HG03039 (cell line): ENCODE results near the gene CCDC191.

Experiments used
- ATAC-seq: cut with Tn5 transposase; IDR thresholded peaks from one replicate; pipeline ENCODE4 v1.9.1; 2021; ENCODE audit warnings: mild to moderate bottlenecking, moderate library complexity; ENCODE audit not compliant: unreplicated experiment

CCDC191 gene, protein sequence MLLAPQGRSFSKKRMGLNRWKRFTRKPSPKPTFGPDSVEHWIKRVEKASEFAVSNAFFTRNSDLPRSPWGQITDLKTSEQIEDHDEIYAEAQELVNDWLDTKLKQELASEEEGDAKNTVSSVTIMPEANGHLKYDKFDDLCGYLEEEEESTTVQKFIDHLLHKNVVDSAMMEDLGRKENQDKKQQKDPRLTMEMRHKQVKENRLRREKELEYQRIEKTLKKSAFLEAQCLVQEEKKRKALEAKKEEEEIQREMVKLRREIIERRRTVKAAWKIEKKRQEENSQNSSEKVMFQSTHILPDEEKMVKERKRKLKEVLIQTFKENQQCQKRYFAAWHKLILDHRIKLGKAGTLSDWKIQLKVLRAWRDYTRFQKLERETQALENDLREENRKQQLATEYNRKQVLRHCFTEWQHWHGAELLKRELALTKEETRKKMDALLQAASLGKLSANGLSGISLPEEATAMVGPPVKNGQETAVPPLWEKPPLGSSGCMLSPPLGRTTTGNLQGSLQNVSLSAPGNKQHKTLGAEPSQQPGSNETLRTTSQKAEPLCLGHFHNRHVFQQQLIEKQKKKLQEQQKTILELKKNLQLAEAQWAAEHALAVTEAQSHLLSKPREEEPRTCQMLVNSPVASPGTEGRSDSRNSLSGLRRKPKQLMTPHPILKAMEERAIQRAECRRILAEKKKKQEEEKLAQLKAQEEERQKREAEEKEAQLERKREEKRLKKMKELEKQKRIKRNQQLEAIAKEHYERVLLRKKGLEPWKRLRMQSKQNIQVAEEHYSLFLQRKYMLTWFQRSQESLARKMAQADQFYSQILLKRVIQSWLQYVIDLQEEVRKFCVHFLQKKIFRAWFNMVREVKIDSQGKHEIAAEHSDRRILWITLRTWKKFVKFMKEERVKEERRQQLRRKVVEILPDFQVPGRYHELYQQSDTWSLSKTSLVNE

DNA sequence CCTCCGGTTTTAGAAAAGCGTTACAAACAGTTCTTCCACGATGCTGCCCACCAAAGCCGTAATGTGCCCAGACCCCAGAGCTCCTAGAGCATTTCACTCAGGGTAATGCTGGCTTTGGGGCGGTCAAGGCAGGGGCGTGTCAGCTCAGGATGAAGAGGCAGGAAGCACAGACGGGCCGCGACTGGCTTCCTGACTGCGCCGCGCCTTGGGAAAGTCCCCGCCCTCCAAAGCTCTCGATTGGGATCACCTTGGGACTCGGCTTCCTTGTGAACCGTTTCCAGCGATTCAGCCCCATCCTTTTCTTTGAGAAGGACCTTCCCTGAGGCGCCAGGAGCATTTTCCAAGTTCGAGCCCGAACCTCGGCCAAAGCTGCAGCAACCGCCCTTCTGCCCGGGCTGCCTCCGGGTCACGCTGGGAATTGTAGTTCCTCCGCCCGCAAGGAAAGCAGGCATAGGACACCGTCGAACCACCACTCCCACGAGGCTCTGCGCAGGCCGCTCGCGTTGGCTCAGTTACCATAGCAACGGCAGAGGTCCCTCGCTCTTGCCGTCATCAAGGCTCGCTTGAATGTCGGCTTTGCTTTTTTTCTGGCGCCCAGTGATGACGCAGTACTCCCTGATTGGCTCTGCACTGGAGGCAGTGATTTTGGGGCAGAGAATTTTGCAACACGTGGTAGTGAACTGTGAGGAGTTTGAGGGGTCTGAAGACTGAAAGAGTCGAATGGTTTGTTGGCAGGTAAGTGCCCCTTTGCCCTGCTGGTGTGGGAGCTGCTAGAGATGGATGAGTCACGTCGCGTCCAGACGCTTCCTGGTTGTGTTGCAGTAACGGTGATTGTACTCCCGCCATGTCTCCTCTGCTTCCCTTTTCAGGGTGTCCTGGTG lies at the start of gene CCDC191, which contains the start of gene QTRT2:
TSS of gene CCDC191 (minus strand) at position 397 of the 881 bp plus-strand sequence. CDS start at position 337, 60 bp downstream.
TSS of gene QTRT2 (plus strand) at position 608 of the 881 bp plus-strand sequence. CDS start 8,521 bp downstream, outside the sequence.
- peak; percentile 97 for ATAC-seq

DNA sequence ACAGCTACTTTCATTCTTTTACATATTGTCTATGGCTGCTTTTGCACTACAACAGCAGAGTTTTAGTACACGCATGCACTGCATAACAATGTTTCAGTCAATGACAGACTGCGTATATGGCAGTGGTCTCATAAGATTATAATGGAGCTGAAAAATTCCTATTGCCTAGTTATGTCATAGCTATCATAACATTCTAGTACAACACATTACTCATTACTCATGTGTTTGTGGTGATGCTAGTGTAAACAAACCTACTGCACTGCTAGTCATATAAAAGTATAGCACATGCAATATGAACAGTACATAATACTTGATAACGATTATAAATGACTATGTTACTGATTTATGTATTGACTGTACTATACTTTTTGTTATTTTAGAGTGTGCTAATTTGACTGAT lies 48.1 kb upstream of the CCDC191 start:
- ATAC-seq, result no peak

DNA sequence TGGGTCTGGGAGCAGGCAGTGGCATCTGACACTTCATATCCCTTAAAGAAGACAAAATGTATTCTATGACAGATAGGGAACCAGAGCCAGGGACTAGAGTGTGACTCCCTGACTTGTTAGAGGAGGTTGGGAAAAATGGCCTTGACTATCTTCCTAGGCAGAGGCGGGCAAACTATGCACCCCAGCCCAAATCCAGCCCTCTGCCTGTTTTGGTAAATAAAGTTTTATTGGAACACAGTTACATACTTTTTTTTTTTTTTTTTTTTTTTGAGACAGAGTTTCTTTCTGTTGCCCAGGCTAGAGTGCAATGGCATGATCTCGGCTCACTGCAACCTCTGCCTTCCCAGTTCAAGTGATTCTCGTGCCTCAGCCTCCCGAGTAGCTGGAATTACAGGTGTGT lies 47.5 kb upstream of the CCDC191 start:
- no peak for ATAC-seq

DNA sequence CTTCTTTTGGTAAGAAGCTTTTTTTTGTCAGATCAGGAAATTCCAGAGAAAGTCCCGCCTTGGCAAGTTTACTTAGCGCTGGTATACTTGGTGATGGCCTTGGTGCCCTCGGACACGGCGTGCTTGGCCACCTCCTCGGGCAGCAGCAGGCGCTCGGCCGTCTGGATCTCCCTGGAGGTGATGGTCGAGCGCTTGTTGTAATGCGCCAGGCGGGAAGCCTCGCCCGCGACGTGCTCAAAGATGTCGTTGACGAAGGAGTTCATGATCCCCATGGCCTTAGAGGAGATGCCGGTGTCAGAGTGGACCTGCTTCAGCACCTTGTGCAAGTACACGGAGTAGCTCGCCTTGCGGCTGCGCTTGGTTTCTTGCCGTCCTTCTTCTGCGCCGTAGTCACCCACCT lies 46.9 kb upstream of the CCDC191 start:
- no peak for ATAC-seq

DNA sequence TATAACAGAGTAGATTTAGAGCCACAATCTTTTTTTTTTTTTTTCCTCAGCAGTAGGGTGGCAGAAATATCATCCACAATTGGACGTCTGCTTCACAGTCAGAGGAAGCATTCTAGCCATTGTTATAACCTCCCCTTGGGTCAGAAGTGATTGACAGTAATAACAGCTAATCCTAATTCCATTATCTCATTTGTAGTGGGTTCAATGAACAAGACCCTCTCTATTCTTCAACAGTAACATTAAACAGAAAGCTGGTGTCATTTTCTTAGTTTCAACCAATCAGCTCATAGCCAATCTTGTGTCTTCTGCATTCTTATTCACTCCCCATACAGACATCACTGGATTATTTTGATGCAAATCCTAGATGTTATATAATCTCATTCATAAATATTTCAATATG lies 44.8 kb upstream of the CCDC191 start:
- no peak for ATAC-seq

DNA sequence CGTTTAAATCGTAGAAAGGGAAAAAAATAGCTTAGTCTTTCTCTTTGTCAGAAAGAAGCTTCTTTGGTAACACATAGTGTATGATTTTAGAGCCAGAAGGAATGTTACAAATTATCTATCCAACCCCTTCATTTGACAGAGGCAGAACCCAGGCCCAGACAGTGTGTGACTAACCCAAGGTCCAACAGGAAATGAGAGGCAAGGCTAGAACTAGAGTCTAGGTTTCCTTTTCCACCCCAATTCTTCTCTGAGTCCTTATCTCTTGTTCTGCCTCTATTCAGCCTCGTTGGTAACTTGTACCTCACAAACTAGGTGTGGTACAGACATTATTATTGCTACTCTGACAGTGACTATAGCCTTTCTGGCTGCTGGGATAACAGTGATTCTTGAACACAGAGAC lies 39.5 kb upstream of the CCDC191 start:
- ATAC-seq, result no peak

DNA sequence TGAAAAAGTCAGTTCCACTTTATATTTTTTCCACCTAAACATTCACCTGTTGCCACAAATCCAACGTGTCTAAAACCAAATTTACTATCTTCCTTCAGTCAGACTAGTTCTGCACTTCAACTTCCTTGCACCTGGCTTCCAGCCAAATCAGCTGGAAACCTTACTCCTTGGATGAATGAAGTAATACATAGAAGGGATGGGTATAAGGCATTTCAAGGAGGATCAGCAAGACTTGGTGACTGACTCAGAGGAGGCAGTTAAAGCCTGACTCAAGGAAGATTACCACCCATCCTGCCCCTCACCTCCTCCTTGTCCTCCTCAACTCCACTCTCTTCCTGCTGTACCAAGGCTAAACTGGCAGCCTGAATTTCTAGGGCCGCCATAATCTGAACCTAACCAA lies 37.3 kb upstream of the CCDC191 start:
- ATAC-seq, result no peak

DNA sequence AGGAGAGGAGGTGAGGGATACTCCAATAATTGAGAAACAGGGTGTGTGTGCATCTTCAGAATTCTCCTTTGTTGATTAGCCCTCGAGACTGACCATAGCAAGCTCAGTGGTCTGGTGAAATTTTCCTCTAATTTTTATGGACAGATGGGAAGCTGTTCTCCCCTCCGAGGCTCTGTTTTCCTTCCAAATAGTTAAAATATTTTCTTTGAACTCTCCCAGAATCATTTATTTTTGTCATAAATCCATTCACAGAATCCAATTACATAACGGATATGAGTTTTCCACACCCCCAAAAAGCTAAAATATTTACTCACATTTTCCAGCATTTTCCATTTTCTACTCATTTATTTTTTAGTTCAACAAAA lies 36.7 kb upstream of the CCDC191 start:
- no peak for ATAC-seq

DNA sequence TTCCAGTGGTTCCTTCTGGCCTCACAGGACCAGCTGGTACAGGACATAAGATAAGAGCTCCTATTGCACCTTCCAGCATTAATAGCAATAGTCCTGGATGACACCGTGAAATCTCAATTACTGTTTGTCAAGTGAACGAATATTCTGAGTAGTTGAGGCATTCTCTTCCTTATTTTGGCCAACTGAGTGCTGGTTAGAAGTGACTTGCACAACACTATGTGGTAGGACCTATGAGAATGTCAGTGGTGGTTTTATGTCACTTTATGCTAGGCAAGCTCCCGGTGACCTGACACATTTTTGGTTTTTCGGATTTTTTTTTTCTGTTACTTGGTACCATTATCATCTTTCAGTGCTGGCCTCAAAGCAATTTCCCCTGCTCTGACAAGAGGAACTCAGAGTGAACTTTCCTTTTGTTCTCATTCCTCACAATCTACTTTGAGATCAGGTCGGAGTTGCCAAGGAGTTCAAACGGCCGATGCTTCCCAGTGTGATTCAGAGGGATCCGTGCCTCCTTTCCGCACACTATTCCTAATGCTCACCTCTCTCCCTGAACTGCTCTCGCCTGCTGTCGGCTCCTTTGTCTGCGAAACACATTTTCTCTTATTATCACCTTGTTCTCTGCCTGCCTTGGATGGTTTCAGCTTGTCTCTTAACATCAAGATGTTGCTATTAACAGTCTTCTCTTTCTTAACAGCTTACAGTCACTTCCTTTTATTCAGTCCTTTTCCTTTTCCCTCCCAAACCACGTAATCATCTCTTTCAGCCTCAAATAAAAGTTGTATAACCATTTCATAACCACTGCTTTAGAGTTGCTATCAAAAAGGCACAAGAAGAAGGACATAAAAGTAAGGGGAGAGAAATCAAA lies 36.1 kb upstream of the CCDC191 start:
- no peak for ATAC-seq

DNA sequence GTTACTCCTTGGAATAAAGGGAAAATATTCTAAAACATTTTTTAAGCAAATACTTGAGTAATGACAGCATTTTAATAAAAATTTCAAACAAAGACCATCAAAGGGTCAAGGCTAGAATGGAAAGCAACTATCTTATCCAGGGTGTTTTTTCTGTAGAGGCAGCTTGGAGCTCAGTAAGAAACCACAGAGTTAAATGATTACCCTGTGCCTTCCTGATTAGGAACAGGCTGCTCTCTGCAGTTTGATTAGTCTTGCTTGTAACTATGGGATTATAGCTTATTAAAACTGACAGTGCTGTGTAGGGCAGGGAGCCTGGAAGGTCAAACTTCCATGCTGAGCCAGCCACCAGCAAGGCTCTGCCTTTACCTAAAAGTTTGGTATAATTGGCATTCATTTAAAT lies 33.3 kb upstream of the CCDC191 start:
- ATAC-seq, result no peak

DNA sequence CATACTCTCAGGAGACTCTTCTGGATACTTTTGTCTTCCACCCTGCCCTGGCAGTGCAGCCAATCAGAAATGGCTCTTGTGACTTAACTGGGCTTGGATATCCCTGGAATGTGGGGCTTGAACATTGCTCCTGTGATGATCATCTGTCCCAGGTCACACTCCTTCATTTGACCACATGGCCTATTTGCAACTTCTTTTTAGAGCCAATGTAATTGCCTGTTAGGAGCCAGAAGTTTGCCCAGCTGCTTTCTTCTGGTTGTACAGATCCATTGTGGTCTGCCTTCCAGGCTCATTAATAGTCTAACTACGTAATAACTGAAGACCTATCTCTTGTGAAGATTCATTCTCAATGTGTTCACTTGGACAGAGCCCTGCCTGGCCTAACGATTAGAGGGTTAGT lies 30.0 kb upstream of the CCDC191 start:
- no peak for ATAC-seq

DNA sequence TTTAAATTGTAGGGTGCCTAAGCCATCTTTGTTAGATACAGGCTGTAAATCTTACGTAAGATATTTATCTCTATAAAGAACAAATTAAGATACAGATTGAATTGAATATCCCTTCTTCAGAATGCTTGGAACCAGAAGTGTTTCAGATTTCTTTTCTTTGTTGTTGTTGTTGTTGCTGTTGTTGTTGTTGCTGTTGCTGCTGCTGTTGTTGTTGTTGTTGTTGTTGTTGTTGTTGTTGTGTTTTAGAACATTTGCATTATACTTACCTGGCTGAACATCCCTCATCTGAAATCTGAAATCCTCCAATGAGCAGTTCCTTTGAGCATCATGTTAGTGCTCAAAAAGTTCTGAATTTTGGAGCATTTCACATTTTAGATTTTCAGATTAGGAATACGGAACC lies 26.8 kb upstream of the CCDC191 start:
- no peak for ATAC-seq

DNA sequence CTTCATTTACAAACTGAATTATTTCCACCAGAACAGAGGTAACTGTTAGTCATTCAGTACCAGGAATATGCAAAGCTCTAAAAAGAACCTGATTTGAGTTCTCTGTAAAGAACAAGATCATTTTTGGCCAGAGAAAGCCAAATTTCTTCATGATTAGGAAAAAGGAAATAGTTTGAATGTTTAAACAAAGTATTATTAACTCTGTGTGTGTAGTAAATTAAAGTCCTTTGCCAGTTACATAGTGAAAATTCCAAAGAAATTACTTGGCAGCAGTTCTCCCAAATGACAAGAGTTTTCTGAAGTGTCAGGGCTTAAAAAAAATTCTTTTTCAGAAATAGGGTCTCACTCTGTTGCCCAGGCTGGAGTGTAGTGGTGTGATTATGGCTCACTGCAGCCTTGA lies 24.7 kb upstream of the CCDC191 start:
- no peak for ATAC-seq

DNA sequence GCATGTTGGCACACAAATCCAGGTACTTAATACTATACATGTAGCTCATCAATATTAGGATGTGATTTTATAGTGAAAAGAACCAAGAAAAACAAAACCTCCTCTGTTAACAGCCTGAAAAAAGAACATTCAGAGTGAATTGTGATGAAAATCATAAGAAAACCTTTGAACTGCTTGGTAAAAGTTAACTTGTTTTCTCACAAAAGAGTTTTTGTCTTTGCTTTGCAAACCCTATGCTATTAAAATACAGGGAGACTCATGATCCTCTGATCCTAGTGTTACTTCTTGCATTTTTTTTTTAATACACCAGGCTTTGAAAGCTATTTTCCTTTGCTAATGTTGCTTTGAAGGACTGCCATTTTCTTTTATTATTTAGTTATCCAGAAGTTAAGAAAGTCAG lies 23.9 kb upstream of the CCDC191 start:
- no peak for ATAC-seq

DNA sequence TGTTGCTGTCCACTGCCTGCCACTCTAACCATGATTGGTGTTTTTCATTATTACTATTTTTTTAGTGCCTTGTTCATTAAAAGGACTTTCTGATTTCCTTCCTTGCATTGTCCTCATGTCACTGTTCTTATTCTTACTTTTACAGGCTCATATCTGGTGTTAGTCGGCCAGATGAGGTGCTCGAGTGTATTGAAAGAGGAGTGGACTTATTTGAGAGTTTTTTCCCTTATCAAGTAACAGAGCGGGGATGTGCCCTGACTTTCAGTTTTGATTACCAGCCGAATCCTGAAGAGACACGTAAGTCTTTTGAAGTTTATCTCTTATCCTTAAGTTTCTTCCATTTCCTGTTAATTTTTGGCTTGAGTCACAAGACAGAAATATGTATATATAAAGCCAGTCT lies 23.4 kb upstream of the CCDC191 start:
- no peak for ATAC-seq

DNA sequence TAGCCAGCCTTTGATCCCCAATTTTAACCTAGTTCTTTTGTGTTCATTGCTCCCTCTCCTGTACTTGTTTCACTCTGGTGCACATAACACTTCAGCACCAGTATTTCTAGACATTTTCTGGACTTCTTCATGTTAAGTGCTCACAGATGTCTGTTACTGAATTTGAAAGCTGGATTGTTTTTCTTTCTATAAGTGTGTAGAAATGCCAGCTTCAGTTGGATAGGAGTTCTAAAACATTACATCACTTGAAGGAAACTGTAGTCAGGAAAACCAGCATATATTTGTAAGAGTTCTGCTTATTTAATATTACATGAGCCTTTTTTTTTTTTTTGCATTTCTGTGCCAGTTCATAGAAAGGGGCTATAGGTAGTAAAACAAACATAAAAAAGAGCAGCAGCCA lies 21.8 kb upstream of the CCDC191 start:
- no peak for ATAC-seq

DNA sequence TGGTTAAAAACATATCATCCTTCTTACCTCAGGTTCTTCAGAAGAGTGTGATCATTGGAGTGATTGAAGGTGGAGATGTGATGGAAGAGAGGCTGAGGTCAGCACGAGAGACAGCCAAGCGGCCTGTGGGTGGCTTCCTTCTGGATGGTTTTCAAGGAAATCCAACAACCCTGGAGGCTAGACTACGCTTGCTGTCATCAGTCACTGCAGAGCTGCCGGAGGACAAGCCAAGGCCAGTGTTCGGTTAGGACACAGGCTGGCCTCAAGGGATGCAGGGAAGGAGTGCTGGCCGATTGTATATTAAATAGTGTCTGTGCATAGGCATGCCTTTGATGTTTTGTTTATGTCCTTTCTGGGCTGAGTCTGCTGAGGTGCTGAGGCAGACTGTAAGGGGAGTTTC lies 20.4 kb upstream of the CCDC191 start:
- no peak for ATAC-seq

DNA sequence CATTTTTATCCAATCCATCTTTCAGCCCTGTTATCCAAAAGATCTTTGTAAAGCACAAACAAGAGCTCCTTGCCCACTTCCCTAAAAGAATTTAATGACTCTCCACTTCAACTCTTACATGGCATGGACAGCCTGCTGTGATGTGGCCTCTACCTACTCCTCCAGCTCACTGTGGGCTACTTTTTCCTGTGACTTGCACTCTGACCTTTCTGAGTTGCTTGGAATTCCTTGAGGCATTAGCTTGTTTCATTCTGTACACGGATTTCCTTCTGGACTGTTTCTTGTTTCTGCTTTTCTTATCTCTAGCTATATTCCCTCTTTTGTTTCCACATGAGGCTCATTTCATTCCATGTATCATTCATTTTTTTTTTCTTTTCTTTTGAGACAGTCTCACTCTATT lies 15.5 kb upstream of the CCDC191 start:
- ATAC-seq, result no peak

DNA sequence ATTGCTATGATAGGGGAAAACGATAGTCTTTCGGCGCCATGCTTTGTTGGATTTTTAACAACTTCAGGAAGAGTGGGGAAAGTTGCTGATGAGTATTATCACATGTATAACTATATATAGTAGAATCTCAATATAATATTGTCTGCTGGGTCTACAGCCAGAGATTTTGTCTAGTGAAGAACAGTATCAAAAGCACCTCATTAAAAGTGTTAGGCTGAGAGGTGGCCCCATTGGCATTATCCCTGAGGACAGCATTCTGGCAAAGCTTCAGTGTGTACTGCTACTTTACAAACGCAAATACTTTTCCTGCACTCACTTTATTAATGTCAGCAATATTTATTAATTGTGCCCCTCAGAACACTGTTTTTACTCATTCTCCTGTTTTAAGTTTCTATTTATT lies 12.0 kb upstream of the CCDC191 start:
- no peak for ATAC-seq

DNA sequence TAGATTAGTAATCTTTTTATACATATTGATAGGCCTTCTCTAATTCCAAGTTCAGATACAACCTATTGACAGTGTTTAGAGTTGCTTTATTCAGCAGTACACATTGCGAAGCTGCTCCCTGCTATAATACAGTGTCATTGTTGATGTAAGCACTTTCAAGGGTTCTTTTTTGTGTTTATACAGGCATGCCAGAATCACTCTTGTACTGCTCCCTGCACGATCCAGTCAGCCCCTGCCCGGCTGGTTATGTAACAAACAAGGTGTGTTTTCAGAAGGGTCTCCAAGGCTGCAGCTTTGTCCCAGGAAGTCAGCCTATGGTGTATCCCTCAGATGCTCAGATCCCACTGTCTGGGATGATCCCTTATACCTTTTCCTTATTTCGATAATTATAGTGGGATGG lies 11.5 kb upstream of the CCDC191 start:
- ATAC-seq, result no peak
